ENCODE measurements around the gene CHTF18. TPM values are rescaled to one million over a fixed set of nuclear protein-coding genes. Genes with fewer than 3 reads are reported as not detected.

CHTF18 gene
- total and polyA plus RNA-seq, 9 of the 15 experiments (the other 6 are each of a cell fraction or from before 2014, with no cell fraction given), result 2.5 to 123 (median 17.0) TPM

GRCh38 chr16:800834-801511 is 12.6 kb downstream of the CHTF18 start:
- ChIA-PET POLR2A (interaction anchor here (0.5 to 1.6 kb wide), 5 partner anchors 11 to 106 kb away, joined by 3 to 6 read pairs (median 4); partner anchors contain the start of genes CHTF18 and RPUSD1), CTCF (ENCODE audit: low intra/inter-chr PET ratio) (no interaction called here)
- Histone ChIP-seq H3K79me2 (ENCODE audit: control insufficient read depth, insufficient read depth, low read length) (no peaks in the 10 kb centered on the region), H3K27me3 (ENCODE audit: control insufficient read depth in 2 of 2, insufficient read depth in 2 of 2, low read length in 2 of 2) (no peaks in the 10 kb centered on the region), H3K9me1 (ENCODE audit: control insufficient read depth, insufficient read depth, low read length) (no peaks in the 10 kb centered on the region), H3K4me2 (ENCODE audit: insufficient read depth, low read length) (no peak overlapping the region), H2AFZ (ENCODE audit: low read depth, low read length) (no peak overlapping the region), H3K4me3 (no peak overlapping the region), H3K4me1 (replicated peaks in 1 of 2; ENCODE audit: control insufficient read depth in 2 of 2, insufficient read depth in 2 of 2, low read length in 2 of 2) (peaks cover 0 to 90% of the 10 kb centered on the region in 2 experiments; a peak in 2 of 5 replicates), H3K9me3 (replicated peaks; ENCODE audit: control insufficient read depth, insufficient read depth, low read depth, low read length) (no peaks in the 10 kb centered on the region), H3K9ac (ENCODE audit: insufficient read depth in 1 of 2, low read depth in 2 of 2, low read length in 2 of 2) (peak overlapping the region in 1 of 2 experiments; percentile 14; a peak in 1 of 4 replicates), H3K36me3 (ENCODE audit: control insufficient read depth, insufficient read depth, low read length) (peaks cover 15% of the 10 kb centered on the region; the same call in 1 of the 3 replicates), H3K27ac (ENCODE audit: extremely low read depth, low read depth, low read length) (no peak overlapping the region), H4K20me1 (replicated peaks; ENCODE audit: control insufficient read depth, insufficient read depth, low read length) (peaks cover 11% of the 10 kb centered on the region)
- ATAC-seq, result peak; percentile 3; the same call in 1 of the 3 replicates
- no peak for FAIRE-seq
- BruUV-seq (replicated peaks), result no TSS peak
- TF ChIP-seq ETV6 (IDR thresholded peaks at IDR 0.05; ENCODE audit: borderline replicate concordance in 1 of 2, low read depth in 2 of 2, low read length in 1 of 2) (no peak), ETV6 (CRISPR knock-in tag; IDR thresholded peaks at IDR 0.05; ENCODE audit: borderline replicate concordance) (no peak), ATF2 (CRISPR knock-in tag; IDR thresholded peaks at IDR 0.05) (no peak), EGR1 (conservative IDR thresholded peaks at IDR 0.05) (0 out of 2 replicates have a peak, but pooled peaks have one; percentile 27), GTF2A2 (tag; IDR thresholded peaks at IDR 0.05) (no peak), POLR2G (IDR thresholded peaks at IDR 0.05; ENCODE audit: low read depth, low read length) (peak; percentile 56), SP1 (CRISPR knock-in tag; IDR thresholded peaks at IDR 0.05) (0 out of 2 replicates have a peak, but pooled peaks have one; percentile 17), POLR2A (conservative IDR thresholded peaks at IDR 0.05) (0 out of 2 replicates have a peak, but pooled peaks have one; percentile 36), XRCC4 (IDR thresholded peaks at IDR 0.05; ENCODE audit: extremely low read depth, insufficient read depth, insufficient read length) (no peak), HLTF (IDR thresholded peaks at IDR 0.05) (no peak), HMGN3 (IDR thresholded peaks at IDR 0.05; ENCODE audit: borderline replicate concordance, extremely low read depth, insufficient read length, low read depth, low read length) (peak; percentile 44), ILF3 (IDR thresholded peaks at IDR 0.05; ENCODE audit: borderline replicate concordance) (no peak)
- intact Hi-C loops (cut with micrococcal nuclease) (no loop called here), in situ Hi-C loops (cut with MboI) (no loop called here)
- peak in 1 of 4 experiments; percentile 20 for DNase-seq (ENCODE audit: extremely low read depth in 1 of 4, low spot score in 3 of 4)
- WGBS (ENCODE audit: insufficient coverage, low coverage, missing lambda C conversion rate), result 13% methylated on average over 15 of the region's 17 CpGs
